H9 (cell line): ENCODE measurements around the gene ACSL3. TPM values are rescaled to one million over a fixed set of nuclear protein-coding genes. Genes with fewer than 3 reads are reported as not detected.

ENCODE experiments used
- DNase-seq: peaks from one replicate; pipeline ENCODE4 v3.0.0-alpha.2; 2017
- H2AFZ ChIP-seq: one replicate; pipeline ENCODE4 v1.6.1; 2013; ENCODE audit warnings: mild to moderate bottlenecking, low read length, control low read depth, moderate library complexity
- H2AK5ac ChIP-seq: 2 replicates; pipeline ENCODE4 v1.6.1; 2013; ENCODE audit warnings: low read length, control low read depth, mixed read lengths; ENCODE audit not compliant: insufficient read length
- H2BK120ac ChIP-seq: one replicate; pipeline ENCODE4 v1.6.1; 2013; ENCODE audit warnings: low read depth, mild to moderate bottlenecking, low read length, control low read depth, inconsistent platforms; ENCODE audit not compliant: poor library complexity, severe bottlenecking
- H2BK12ac ChIP-seq: 2 replicates; pipeline ENCODE4 v1.6.1; 2013; ENCODE audit warnings: low read length, control low read depth, mixed read lengths, low read depth; ENCODE audit not compliant: insufficient read length
- H2BK15ac ChIP-seq: 2 replicates; pipeline ENCODE4 v1.6.1; 2013; ENCODE audit warnings: low read depth, low read length, control low read depth
- H2BK20ac ChIP-seq: one replicate; pipeline ENCODE4 v1.6.1; 2013; ENCODE audit warnings: low read depth, mild to moderate bottlenecking, low read length, control low read depth, inconsistent platforms; ENCODE audit not compliant: poor library complexity, severe bottlenecking
- H2BK5ac ChIP-seq: 2 replicates; pipeline ENCODE4 v1.6.1; 2013; ENCODE audit warnings: low read length, control low read depth, mixed read lengths; ENCODE audit not compliant: insufficient read length
- H3K14ac ChIP-seq: 2 replicates; pipeline ENCODE4 v1.6.1; 2013; ENCODE audit warnings: low read length, control low read depth; ENCODE audit not compliant: insufficient read depth
- H3K18ac ChIP-seq: 2 replicates; pipeline ENCODE4 v1.6.1; 2013; ENCODE audit warnings: low read depth, mild to moderate bottlenecking, mixed read lengths, low read length, control low read depth; ENCODE audit not compliant: insufficient read length
- H3K23ac ChIP-seq: 2 replicates; pipeline ENCODE4 v1.6.1; 2013; ENCODE audit warnings: low read length, control low read depth, mixed read lengths, low read depth; ENCODE audit not compliant: insufficient read length
- H3K23me2 ChIP-seq: 2 replicates; pipeline ENCODE4 v1.6.1; 2013; ENCODE audit warnings: low read depth, mild to moderate bottlenecking, mixed read lengths, low read length, control low read depth; ENCODE audit not compliant: insufficient read length, poor library complexity, severe bottlenecking
- H3K27ac ChIP-seq: 2 replicates; pipeline ENCODE4 v1.5.1; 2013; ENCODE audit warnings: low read length, control low read depth, mixed read lengths, low read depth; ENCODE audit not compliant: insufficient read length
- H3K27me3 ChIP-seq: 2 replicates; pipeline ENCODE4 v1.6.1; 2013; ENCODE audit warnings: low read length, control low read depth, inconsistent platforms; ENCODE audit not compliant: insufficient read depth
- H3K4ac ChIP-seq: 2 replicates; pipeline ENCODE4 v1.6.1; 2013; ENCODE audit warnings: low read depth, mild to moderate bottlenecking, control low read depth, inconsistent platforms, low read length, moderate library complexity
- H3K4me1 ChIP-seq: 2 replicates; pipeline ENCODE4 v1.6.1; 2013; ENCODE audit warnings: low read length, control low read depth, inconsistent platforms; ENCODE audit not compliant: insufficient read depth
- H3K4me2 ChIP-seq: 2 replicates; pipeline ENCODE4 v1.6.1; 2013; ENCODE audit warnings: low read length, control low read depth, mixed read lengths; ENCODE audit not compliant: insufficient read length, insufficient read depth
- H3K56ac ChIP-seq: 2 replicates; pipeline ENCODE4 v1.6.1; 2013; ENCODE audit warnings: low read depth, mild to moderate bottlenecking, mixed read lengths, low read length, control low read depth; ENCODE audit not compliant: insufficient read length
- H3K79me1 ChIP-seq: 2 replicates; pipeline ENCODE4 v1.6.1; 2013; ENCODE audit warnings: low read depth, mild to moderate bottlenecking, moderate library complexity, low read length, control low read depth, inconsistent platforms; ENCODE audit not compliant: insufficient read depth, poor library complexity, severe bottlenecking
- H3K79me2 ChIP-seq: 2 replicates; pipeline ENCODE4 v1.6.1; 2013; ENCODE audit warnings: low read length, control low read depth, inconsistent platforms; ENCODE audit not compliant: insufficient read depth
- H3K9ac ChIP-seq: 2 replicates; pipeline ENCODE4 v1.6.1; 2013; ENCODE audit warnings: low read length, control low read depth, mixed read lengths; ENCODE audit not compliant: insufficient read length; ENCODE audit errors: extremely low read depth
- H3K9me3 ChIP-seq: one replicate; pipeline ENCODE4 v1.6.1; 2013; ENCODE audit warnings: low read depth, low read length, inconsistent platforms; ENCODE audit not compliant: control insufficient read depth
- H3T11ph ChIP-seq: one replicate; pipeline ENCODE4 v1.6.1; 2013; ENCODE audit warnings: mild to moderate bottlenecking, low read length, control low read depth, inconsistent platforms
- H4K20me1 ChIP-seq: one replicate; pipeline ENCODE4 v1.6.1; 2013; ENCODE audit not compliant: control insufficient read depth, insufficient read length, insufficient read depth
- H4K5ac ChIP-seq: 2 replicates; pipeline ENCODE4 v1.6.1; 2013; ENCODE audit warnings: low read depth, mild to moderate bottlenecking, mixed read lengths, low read length, control low read depth; ENCODE audit not compliant: insufficient read length
- H4K8ac ChIP-seq: replicated peaks from 2 replicates; pipeline ENCODE4 v1.6.1; 2013; ENCODE audit warnings: low read length, control low read depth, mixed read lengths, low read depth; ENCODE audit not compliant: insufficient read length
- H4K91ac ChIP-seq: 2 replicates; pipeline ENCODE4 v1.6.1; 2013; ENCODE audit warnings: low read depth, mild to moderate bottlenecking, moderate library complexity, mixed read lengths, low read length, control low read depth; ENCODE audit not compliant: insufficient read length
- H3K27ac Mint-ChIP-seq, 3 experiments: 2 replicates in 2 of 3; 3 replicates in 1 of 3; pipeline ENCODE4 v1.8.0; 2020 to 2021; ENCODE audit warnings: mixed read lengths in 3 of 3, mild to moderate bottlenecking in 1 of 3, moderate library complexity in 1 of 3
- H3K27me3 Mint-ChIP-seq: 2 replicates; pipeline ENCODE4 v1.8.0; 2021; ENCODE audit warnings: low read depth, mild to moderate bottlenecking, moderate library complexity, mixed read lengths
- H3K36me3 Mint-ChIP-seq, 3 experiments: 2 replicates in 2 of 3; 3 replicates in 1 of 3; pipeline ENCODE4 v1.8.0; 2020 to 2021; ENCODE audit warnings: low read depth in 3 of 3, mixed read lengths in 3 of 3; ENCODE audit not compliant: insufficient read depth in 1 of 3
- H3K4me1 Mint-ChIP-seq, 2 experiments: 2 replicates each; pipeline ENCODE4 v1.8.0; 2020; ENCODE audit warnings: mixed read lengths in 2 of 2
- H3K4me3 Mint-ChIP-seq, 2 experiments: 2 replicates in 1 of 2; 3 replicates in 1 of 2; pipeline ENCODE4 v1.8.0; 2020 to 2021; ENCODE audit warnings: mild to moderate bottlenecking in 2 of 2, mixed read lengths in 2 of 2, moderate library complexity in 1 of 2
- H3K9me3 Mint-ChIP-seq, 2 experiments: 2 replicates in 1 of 2; 3 replicates in 1 of 2; pipeline ENCODE4 v1.8.0; 2020; ENCODE audit warnings: mild to moderate bottlenecking in 2 of 2, mixed read lengths in 2 of 2, moderate library complexity in 1 of 2
- WGBS: extraction: QIAGEN DNeasy Blood & Tissue Kit; methylation state at CpG from one replicate; pipeline ENCODE4 v1.1.7; 2013; ENCODE audit warnings: missing lambda C conversion rate, low lambda C conversion rate, mixed read lengths; ENCODE audit not compliant: insufficient read length; ENCODE audit errors: extremely low coverage; 5-methylcytosine and 5-hydroxymethylcytosine counted together
- total RNA-seq: library from RNA; stranded (reverse); gene quantifications from 2 replicates; pipeline ENCODE4 v1.2.1, GENCODE V29; 2021
- TF ChIP-seq, protein P1 (sequence below): fragments of 200-600 bp; sonication (generic); conservative IDR thresholded peaks from 3 replicates; pipeline ENCODE4 v1.8.0; 2021; ENCODE audit warnings: antibody characterized with exemption, mild to moderate bottlenecking

Gene ACSL3
- total RNA-seq, 1 experiment from 2014 or later = 60.9 TPM

DNA sequence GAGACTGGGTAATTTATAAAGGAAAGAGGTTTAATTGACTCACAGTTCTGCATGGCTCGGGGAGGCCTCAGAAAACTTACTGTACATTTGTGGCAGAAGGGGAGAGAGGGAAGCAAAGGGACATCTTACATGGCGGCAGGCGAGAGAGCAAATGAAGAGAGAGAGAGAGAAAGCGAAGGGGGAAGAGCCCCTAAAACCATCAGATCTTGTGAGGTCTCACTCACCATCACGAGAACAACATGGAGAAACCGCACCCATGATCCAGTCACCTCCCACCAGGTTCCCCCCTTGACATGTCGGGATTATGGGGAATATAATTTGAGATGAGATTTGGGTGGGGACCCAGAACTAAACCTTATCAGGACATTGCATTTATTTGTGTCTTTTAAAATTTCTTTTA lies 75.9 kb downstream of the ACSL3 start:
- Histone ChIP-seq H3K4ac (no peak overlapping the region), H3K18ac (no peak overlapping the region), H2AK5ac (no peak overlapping the region)

More for the DNA sequence above, 75.9 kb downstream of the ACSL3 start:
- DNase-seq = no peak
- no peak overlapping the region for H2BK20ac ChIP-seq
- no peak overlapping the region for H3K14ac ChIP-seq
- H4K91ac ChIP-seq = no peak overlapping the region
- no peak overlapping the region for H3K23ac ChIP-seq
- TF ChIP-seq, protein P1, sequence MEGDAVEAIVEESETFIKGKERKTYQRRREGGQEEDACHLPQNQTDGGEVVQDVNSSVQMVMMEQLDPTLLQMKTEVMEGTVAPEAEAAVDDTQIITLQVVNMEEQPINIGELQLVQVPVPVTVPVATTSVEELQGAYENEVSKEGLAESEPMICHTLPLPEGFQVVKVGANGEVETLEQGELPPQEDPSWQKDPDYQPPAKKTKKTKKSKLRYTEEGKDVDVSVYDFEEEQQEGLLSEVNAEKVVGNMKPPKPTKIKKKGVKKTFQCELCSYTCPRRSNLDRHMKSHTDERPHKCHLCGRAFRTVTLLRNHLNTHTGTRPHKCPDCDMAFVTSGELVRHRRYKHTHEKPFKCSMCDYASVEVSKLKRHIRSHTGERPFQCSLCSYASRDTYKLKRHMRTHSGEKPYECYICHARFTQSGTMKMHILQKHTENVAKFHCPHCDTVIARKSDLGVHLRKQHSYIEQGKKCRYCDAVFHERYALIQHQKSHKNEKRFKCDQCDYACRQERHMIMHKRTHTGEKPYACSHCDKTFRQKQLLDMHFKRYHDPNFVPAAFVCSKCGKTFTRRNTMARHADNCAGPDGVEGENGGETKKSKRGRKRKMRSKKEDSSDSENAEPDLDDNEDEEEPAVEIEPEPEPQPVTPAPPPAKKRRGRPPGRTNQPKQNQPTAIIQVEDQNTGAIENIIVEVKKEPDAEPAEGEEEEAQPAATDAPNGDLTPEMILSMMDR = no peak
- H2BK12ac ChIP-seq = no peak overlapping the region
- no peak overlapping the region for H4K5ac ChIP-seq
- H3K9me3 ChIP-seq = no peaks in the 10 kb centered on the region
- no peak overlapping the region for H3K56ac ChIP-seq
- H3K9me3 Mint-ChIP-seq = peaks cover 7 to 12% of the 10 kb centered on the region in 2 experiments; a peak in 4 of 5 replicates
- H2AFZ ChIP-seq = no peak overlapping the region
- no peaks in the 10 kb centered on the region for H3K4me1 ChIP-seq
- no peak overlapping the region for H3K4me2 ChIP-seq
- no peaks in the 10 kb centered on the region for H3K79me1 ChIP-seq
- no CpG with 5 or more reads among the region's 7 CpGs for WGBS
- no peak overlapping the region for H4K8ac ChIP-seq
- H3K9ac ChIP-seq = no peak overlapping the region
- peaks cover 4% of the 10 kb centered on the region in 2 experiments; a peak in 3 of 4 replicates for H3K4me1 Mint-ChIP-seq
- H3K23me2 ChIP-seq = no peaks in the 10 kb centered on the region
- H3T11ph ChIP-seq = no peak overlapping the region
- H4K20me1 ChIP-seq = no peaks in the 10 kb centered on the region
- H3K27ac ChIP-seq = no peak overlapping the region
- no peak overlapping the region for H2BK15ac ChIP-seq
- no peak overlapping the region for H3K4me3 Mint-ChIP-seq
- no peaks in the 10 kb centered on the region for H3K27me3 ChIP-seq
- peak overlapping the region in 1 of 3 experiments; percentile 30; a peak in 1 of 7 replicates for H3K27ac Mint-ChIP-seq
- peaks cover 43 to 52% (median 44%) of the 10 kb centered on the region in 3 experiments for H3K36me3 Mint-ChIP-seq
- no peak overlapping the region for H2BK120ac ChIP-seq
- H2BK5ac ChIP-seq = no peak overlapping the region
- H3K27me3 Mint-ChIP-seq = no peaks in the 10 kb centered on the region
- H3K79me2 ChIP-seq = no peaks in the 10 kb centered on the region; the same call in 1 of the 2 replicates
